ENCODE results near the gene SBK3. TPM values are rescaled to one million over a fixed set of nuclear protein-coding genes. Genes with fewer than 3 reads are reported as not detected.

SBK3 gene
- total RNA-seq, 4 donors from 2014 or later = not detected

DNA sequence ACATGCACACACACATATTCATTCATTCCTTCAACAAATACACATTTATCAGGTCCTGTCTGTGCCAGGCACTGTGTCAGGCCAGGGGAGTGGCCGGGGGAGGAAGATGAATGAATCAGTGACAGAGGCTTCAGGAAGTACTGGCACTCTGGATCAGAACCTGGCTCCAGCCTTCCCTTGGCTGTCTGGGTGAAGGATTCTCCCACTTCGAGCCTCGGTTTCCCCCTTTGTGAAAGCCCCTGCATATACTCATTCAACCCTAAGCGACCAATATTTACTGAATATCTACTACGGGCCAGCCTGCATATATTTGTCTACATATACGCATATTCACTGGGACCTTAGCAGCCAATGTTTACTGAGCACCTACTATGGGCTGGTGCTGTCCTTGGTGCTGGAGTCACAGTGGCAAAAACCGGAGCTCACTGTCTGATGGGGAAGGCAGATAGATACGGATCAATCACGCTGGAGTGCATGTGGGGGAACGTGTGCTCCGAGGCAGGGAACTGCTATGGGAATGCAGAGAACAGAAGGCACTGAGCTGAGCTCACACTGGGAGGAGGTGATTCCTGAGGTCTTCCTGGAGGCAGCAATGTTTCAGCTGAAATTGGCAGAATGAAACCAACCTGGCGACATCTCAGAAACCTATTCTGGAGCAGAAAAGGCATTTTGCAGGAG lies 35.9 kb upstream of the SBK3 start:
- peak overlapping the region; percentile 86 to 94 (median 90) for H3K27ac ChIP-seq
- in situ Hi-C loops (cut with MboI; ENCODE audit: low pct_ligation_motif_present in 1 of 4, low pct_unique_long_range_greater_than_20kb in 1 of 4, low sequenced_read_pairs in 3 of 4) = no loop called here
- peaks cover 5% of the 10 kb centered on the region for H3K27me3 ChIP-seq
- peaks cover 0 to 6% (median 0%) of the 10 kb centered on the region in 4 donors for H3K36me3 ChIP-seq
- H3K4me1 ChIP-seq = peaks cover 4 to 34% (median 27%) of the 10 kb centered on the region in 4 donors
- WGBS, 2 donors (ENCODE audit: low coverage in 1 of 2) = 31 to 33% methylated on average over 3 to 12 of the region's 12 CpGs
- intact Hi-C loops (cut with DNase I; ENCODE audit: low total_unique reads) = loop anchor here (2.0 to 10.0 kb wide), 2 partner anchors 62 to 66 kb away; partner anchors contain the start of gene ZNF581
- peak overlapping the region; percentile 71 to 95 (median 86) for H3K4me3 ChIP-seq
- DNase-seq = no peak
- no peak for TF ChIP-seq EP300 (IDR thresholded peaks at IDR 0.05; ENCODE audit: low read depth)
- no peak for TF ChIP-seq POLR2AphosphoS5 (IDR thresholded peaks at IDR 0.05)
- no peak for TF ChIP-seq CTCF (IDR thresholded peaks at IDR 0.05)
- TF ChIP-seq POLR2A (IDR thresholded peaks at IDR 0.05) = no peak
- H3K9me3 ChIP-seq = no peaks in the 10 kb centered on the region

DNA sequence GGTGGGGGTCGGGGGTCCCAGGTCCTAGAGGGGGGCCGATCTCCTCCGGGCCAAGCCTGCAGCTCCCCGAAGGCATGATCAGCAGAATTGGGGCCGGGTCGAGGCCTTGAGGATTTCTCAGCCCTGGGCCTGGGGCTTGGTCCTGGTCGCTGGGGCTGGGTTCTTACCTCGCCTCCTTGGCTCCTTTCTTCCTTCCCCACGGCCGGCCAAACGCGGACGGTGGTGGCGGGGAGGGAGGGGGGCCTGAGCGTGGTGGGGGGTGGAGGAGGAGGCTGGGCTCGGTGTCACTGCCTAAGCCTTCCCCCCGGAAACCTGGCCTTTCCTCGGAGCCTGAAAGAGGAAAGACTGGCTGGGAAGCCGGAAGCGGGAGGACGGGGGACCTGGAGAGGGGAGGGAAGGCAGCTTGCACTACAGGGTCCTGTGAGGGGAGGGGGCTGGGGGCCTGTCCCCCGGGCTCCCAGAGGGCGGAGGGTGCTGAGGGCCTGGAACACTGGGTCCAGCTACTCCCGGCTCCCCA lies 35.3 kb upstream of the SBK3 start, which contains the start of gene ZNF579:
Gene ZNF579 (minus strand): TSS at position 221 of the 517 bp plus-strand sequence. CDS start 1,209 bp downstream, outside the sequence.
- WGBS, 2 donors (ENCODE audit: low coverage in 1 of 2) = 2% methylated on average over 19 of the region's 24 CpGs; no CpG with 5 or more reads in 1 of the 2 donors
- Histone ChIP-seq H3K4me1 (peaks cover 0 to 28% (median 21%) of the 10 kb centered on the region in 4 donors), H3K4me3 (peak within 1 kb of the TSS; percentile 71 to 95 (median 86)), H3K27me3 (peaks cover under 1% of the 10 kb centered on the region), H3K36me3 (peaks cover 0 to 6% (median 0%) of the 10 kb centered on the region in 4 donors), H3K27ac (peak within 1 kb of the TSS; percentile 86 to 94 (median 90)), H3K9me3 (no peaks in the 10 kb centered on the region)
- peak; percentile 90 for DNase-seq
- in situ Hi-C loops (cut with MboI; ENCODE audit: low pct_ligation_motif_present in 1 of 4, low pct_unique_long_range_greater_than_20kb in 1 of 4, low sequenced_read_pairs in 3 of 4) = no loop called here
- TF ChIP-seq POLR2A (IDR thresholded peaks at IDR 0.05) = no peak
- no peak for TF ChIP-seq CTCF (IDR thresholded peaks at IDR 0.05)
- TF ChIP-seq POLR2AphosphoS5 (IDR thresholded peaks at IDR 0.05) = peak in 1 of 3 donors; percentile 35
- intact Hi-C loops (cut with DNase I; ENCODE audit: low total_unique reads) = loop anchor here (2.0 to 10.0 kb wide), 2 partner anchors 62 to 66 kb away; partner anchors contain the start of gene ZNF581

GRCh38 chr19:55579766-55580621 lies 34.7 kb upstream of the SBK3 start:
- Histone ChIP-seq H3K27me3 (no peaks in the 10 kb centered on the region), H3K36me3 (peaks cover 0 to 6% (median 0%) of the 10 kb centered on the region in 4 donors), H3K4me3 (peak overlapping the region; percentile 71 to 95 (median 86)), H3K9me3 (no peaks in the 10 kb centered on the region), H3K4me1 (peaks cover 0 to 25% (median 17%) of the 10 kb centered on the region in 4 donors), H3K27ac (peak overlapping the region; percentile 86 to 94 (median 90))
- intact Hi-C loops (cut with DNase I; ENCODE audit: low total_unique reads) = loop anchor here (2.0 to 10.0 kb wide), 2 partner anchors 63 to 65 kb away; partner anchors contain the start of gene ZNF581
- DNase-seq = no peak
- TF ChIP-seq EP300 (IDR thresholded peaks at IDR 0.05; ENCODE audit: low read depth) = no peak
- no peak for TF ChIP-seq POLR2A (IDR thresholded peaks at IDR 0.05)
- no peak for TF ChIP-seq POLR2AphosphoS5 (IDR thresholded peaks at IDR 0.05)
- no peak for TF ChIP-seq CTCF (IDR thresholded peaks at IDR 0.05)
- in situ Hi-C loops (cut with MboI; ENCODE audit: low pct_ligation_motif_present in 1 of 4, low pct_unique_long_range_greater_than_20kb in 1 of 4, low sequenced_read_pairs in 3 of 4) = no loop called here
- WGBS, 2 donors (ENCODE audit: low coverage in 1 of 2) = 9 to 27% methylated on average over 5 to 20 of the region's 20 CpGs

Measured in transverse colon (tissue), 4 donors.